Spleen (tissue), 7 donors: ENCODE measurements around the gene NDUFB11.

Experiments
- POLR2A ChIP-seq, 3 donors: fragments of 450-650 bp; IDR thresholded peaks; one replicate each; pipeline ENCODE4 v1.5.1; 2017; ENCODE audit warnings: antibody characterized with exemption in 3 of 3, mild to moderate bottlenecking in 1 of 3
- POLR2AphosphoS5 ChIP-seq, 3 donors: sonication (generic); formaldehyde crosslinking; IDR thresholded peaks; one replicate each; pipeline ENCODE4 v1.5.1; 2017; ENCODE audit warnings: antibody characterized with exemption in 3 of 3
- TF ChIP-seq, protein P1 (sequence below), 11 experiments: fragments of 200-600 bp in 7 of 11; fragments of 450-650 bp in 4 of 11; sonication (generic) in 4 of 11; IDR thresholded peaks in 8 of 11; conservative IDR thresholded peaks in 3 of 11; 1 replicate in 7 of 11; 2 replicates in 4 of 11; pipeline versions ENCODE4 v1.4.0 to v1.8.0; 2016 to 2021; ENCODE audit warnings: antibody characterized with exemption in 11 of 11, inconsistent platforms in 4 of 11, mild to moderate bottlenecking in 1 of 11
- donor health status: DM: no; HTN: no; CAD: no; lungs with moderate emphysema.
- donor health status: DM: no; HTN: no; CAD: no.
- donor health status: DM: no; HTN: no; CAD: no.

DNA sequence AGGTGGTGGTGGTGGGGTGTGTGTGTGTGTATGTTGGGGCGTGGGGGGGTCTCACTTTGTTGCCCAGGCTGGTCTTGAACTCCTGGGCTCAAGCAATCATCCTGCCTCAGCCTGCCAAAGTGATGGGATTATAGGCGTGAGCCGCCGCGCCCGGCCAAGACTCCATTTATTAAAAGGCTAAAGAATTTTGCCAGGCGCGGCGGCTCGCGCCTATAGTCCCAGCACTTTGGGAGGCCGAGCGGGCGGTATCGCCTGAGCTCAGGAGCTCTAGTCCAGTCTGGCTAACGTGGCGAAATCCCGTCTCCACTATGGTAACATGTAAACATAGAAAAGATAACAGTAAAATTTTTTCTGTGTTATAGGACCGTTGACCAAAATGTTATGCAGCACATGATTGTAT is 45.4 kb upstream of the NDUFB11 start:
- TF ChIP-seq, protein P1, sequence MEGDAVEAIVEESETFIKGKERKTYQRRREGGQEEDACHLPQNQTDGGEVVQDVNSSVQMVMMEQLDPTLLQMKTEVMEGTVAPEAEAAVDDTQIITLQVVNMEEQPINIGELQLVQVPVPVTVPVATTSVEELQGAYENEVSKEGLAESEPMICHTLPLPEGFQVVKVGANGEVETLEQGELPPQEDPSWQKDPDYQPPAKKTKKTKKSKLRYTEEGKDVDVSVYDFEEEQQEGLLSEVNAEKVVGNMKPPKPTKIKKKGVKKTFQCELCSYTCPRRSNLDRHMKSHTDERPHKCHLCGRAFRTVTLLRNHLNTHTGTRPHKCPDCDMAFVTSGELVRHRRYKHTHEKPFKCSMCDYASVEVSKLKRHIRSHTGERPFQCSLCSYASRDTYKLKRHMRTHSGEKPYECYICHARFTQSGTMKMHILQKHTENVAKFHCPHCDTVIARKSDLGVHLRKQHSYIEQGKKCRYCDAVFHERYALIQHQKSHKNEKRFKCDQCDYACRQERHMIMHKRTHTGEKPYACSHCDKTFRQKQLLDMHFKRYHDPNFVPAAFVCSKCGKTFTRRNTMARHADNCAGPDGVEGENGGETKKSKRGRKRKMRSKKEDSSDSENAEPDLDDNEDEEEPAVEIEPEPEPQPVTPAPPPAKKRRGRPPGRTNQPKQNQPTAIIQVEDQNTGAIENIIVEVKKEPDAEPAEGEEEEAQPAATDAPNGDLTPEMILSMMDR (IDR thresholded peaks at IDR 0.05 in 8 of 11, conservative IDR thresholded peaks at IDR 0.05 in 3 of 11), result no peak
- TF ChIP-seq POLR2A (IDR thresholded peaks at IDR 0.05), result no peak
- TF ChIP-seq POLR2AphosphoS5 (IDR thresholded peaks at IDR 0.05), result no peak
